Cerebellar cortex (tissue), 1 donor: ENCODE measurements around the gene TCHP.
"Not testable (repeated sequence)": the region's sequence is repeated elsewhere in the genome, so short reads cannot be mapped to it uniquely, and the experiment has no call there.

Source experiments
- DNase-seq: peaks from one replicate; pipeline ENCODE4 v3.0.0-alpha.2; 2015; ENCODE audit warnings: low spot score

The TCHP gene

GRCh38 chr12:109879351-109880042 lies 20.6 kb upstream of the TCHP start:
- no peak for DNase-seq

- DNase-seq, result peak; percentile 77
Measured at GRCh38 chr12:109880043-109880931, 19.8 kb upstream of the TCHP start, which contains the start of gene GLTP. Gene GLTP, minus strand, starts transcription at chr12:109880541. Its CDS starts 167 bp downstream, at chr12:109880374.

DNA sequence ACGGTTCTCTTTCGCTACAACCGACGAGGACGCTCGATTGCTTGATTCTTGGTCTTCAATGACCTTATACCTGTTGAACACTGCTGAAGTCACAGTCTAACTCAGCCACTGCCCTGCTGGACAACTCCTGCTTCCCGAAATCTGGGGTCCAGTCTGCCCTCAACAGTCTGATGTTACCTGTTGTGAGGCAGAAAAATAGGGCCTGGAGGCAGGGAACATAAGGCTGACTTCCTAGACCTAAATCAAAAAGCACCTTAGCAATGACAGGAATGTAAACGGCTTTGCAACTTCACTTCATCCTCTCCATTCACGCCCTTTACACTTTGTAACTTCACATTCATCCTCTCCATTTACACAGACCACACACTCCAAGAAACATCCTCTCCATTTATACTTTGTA lies 19.1 kb upstream of the TCHP start:
- DNase-seq, result no peak

- DNase-seq, result no peak
Measured at GRCh38 chr12:109881752-109882151, 18.3 kb upstream of the TCHP start.

- no peak for DNase-seq
Measured at GRCh38 chr12:109883461-109883860, 16.6 kb upstream of the TCHP start.

- no peak for DNase-seq
Measured at GRCh38 chr12:109885616-109886015, 14.5 kb upstream of the TCHP start.

DNA sequence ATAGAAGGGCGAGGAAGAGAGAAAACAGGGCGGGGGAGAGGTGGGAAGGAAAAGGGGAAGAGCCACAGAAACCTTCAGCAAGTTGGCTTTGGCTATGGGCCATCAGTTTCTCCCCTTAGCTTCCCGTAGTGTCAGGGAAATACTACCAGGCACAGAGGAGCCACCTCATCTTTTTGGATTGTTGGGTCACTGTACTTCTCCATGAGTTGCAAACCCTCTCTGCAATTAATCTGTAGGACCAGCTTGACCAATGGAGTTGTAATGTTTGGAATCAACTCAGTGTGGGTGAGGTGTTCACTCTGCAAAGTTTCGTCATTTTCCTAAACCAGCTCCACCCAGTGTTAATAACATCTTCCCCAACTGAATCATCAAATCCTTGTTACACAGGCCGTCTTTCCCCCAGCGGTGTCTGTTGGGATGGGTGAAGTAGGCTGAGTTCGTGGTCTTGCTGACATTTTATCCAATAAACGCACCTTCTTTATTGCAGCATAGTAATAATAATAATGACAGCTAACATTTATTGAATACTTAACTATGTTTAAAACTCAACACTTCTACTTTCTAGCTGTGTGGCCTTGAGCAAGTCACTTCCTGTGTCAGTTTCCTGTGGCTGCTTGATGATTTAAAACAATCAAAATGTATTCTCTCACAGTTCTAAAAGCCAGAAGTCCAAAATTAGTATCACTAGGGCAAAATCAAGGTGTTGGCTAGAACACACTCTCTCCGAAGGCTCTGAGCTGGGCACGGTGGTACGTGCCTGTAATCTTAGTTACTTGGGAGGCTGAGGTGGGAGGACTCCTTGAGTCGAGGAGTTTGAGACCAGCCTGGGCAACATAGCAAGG lies 11.7 kb upstream of the TCHP start:
- DNase-seq, result no peak

GRCh38 chr12:109890620-109891170 lies 9.4 kb upstream of the TCHP start:
- no peak for DNase-seq

DNA sequence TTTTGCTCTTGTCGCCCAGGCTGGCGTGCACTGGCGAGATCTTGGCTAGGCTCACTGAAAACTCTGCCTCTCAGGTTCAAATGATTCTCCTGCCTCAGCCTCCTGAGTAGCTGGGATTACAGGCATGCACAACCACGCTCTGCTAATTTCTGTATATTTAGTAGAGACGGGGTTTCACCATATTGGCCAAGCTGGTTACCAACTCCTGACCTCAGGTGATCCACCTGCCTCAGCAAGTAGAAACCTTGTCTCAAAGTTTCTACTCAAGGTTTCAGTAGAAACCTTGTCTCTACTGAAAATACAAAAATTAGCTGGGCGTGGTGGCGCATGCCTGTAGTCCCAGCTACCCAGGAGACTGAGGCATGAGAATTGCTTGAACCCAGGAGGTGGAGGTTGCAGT lies 8.3 kb upstream of the TCHP start:
- not testable (repeated sequence) for DNase-seq

DNA sequence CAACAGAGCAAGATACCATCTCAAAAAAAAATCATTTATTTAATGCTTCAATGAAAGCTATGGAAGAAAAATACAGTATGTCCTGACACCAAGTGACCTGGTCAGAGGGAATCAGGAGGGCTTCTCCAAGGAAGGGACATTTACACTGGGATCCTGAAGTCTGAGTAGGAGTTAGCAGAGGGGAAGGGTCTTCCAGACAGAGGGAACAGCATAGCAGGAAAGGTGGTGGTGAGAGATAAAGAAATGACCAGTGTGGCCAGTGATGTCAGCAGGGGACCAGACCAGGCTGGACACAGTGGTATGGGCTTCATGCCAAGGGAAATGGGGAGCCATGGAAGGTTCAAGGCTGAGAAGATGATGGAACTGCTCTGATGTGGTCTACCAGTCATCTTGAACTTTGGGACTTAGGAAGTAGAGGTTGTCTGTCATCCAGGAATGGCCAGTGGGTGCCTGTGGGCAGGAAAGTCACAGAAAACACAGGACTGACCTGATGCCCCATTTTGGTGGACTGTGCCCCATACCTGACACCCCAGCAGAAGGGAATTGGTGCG lies 7.8 kb upstream of the TCHP start:
- DNase-seq, result no peak

DNA sequence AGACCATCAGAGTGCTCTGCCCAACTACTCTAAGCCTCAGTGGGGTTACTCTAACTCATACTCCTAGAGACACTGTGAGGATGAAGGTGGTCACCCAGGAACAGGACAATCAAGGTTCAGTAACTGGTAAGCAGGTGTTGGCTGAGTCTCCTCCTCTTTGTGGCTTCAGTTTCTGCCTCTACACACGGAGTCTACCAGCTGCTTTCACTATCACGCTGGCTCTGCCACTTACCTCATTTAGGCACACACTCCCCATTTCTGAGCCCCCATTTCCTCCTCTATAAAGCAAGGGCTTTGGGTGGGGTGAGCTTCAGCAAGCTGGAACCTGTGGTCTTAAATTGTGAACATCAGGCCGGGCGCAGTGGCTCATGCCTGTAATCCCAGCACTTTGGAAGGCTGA lies 7.3 kb upstream of the TCHP start:
- DNase-seq, result no peak

GRCh38 chr12:109893261-109893995 lies 6.6 kb upstream of the TCHP start:
- no peak for DNase-seq

DNA sequence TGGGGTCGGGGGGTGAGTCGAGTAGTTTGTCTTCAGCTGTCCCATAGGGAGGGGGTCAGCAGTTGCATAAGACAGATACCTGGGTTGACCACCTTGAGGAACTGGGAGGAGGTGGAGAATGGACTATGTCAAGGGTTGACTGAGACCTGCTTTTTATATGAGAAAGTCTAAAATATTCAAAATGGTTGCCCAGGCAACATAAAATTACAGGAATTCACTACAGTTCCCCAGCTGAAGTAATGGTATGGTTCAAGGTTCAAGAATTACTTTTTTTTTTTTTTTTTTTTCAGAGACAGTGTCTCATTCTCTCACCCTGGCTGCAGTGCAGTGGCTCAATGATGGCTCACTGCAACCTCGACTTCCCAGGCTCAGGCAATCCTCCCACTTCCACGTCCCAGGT lies 5.1 kb upstream of the TCHP start:
- DNase-seq, result no peak

DNA sequence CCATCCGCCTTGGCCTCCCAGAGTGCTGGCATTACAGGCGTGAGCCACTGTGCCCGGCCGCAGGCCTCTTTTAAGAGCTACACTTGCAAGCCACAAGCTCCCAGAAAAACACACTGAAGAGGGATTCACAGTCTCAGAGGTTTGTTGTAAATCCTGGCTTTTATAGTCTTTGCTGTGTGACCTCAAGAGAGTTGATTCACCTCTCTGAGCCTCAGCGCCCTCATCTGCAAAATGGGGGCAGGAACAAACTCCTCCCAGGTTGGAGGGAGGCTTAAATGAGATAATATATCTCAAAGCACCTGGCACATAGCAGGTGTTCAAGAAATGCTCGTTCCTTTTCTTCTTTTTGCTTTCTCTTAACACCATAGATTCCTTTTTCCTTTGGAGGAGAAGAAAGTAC lies 3.9 kb upstream of the TCHP start:
- no peak for DNase-seq

DNA sequence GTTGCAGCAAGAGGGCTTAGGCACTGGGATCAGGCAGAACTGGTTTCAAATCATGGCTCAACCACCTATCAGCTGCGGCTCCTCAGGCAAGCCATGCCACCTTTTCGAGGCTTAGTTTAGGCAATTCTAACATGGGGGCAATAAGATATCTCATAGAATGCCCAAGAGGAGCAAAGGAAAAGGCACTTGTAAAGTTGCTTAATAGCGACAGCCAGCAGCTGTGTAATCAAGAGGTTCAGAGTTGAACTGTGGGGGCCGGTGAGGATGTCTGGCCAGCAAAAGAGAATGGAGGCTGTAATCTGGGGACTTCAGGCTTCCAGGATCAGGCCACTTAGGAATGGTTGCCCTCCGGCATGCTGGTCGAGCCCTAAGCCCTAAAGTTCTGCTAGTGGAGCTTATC lies 3.0 kb upstream of the TCHP start:
- DNase-seq, result no peak

DNA sequence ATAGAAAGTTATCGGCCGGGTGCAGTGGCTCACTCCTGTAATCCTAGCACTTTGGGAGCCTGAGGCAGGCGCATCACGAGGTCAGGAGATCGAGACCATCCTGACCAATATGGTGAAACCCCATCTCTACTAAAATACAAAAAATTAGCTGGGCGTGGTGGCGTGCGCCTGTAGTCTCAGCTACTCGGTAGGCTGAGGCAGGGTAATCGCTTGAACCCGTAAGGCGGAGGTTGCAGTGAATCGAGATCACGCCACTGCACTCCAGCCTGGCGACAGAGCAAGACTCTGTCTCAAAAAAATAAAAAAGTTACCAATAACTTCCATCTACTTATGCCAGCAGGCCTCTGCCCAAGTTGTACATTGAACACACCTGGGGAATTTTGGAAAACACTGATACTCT lies 729 bp upstream of the TCHP start:
- DNase-seq, result not testable (repeated sequence)

- no peak for DNase-seq
Measured at GRCh38 chr12:109900752-109901580, 892 bp downstream of the TCHP start.

DNA sequence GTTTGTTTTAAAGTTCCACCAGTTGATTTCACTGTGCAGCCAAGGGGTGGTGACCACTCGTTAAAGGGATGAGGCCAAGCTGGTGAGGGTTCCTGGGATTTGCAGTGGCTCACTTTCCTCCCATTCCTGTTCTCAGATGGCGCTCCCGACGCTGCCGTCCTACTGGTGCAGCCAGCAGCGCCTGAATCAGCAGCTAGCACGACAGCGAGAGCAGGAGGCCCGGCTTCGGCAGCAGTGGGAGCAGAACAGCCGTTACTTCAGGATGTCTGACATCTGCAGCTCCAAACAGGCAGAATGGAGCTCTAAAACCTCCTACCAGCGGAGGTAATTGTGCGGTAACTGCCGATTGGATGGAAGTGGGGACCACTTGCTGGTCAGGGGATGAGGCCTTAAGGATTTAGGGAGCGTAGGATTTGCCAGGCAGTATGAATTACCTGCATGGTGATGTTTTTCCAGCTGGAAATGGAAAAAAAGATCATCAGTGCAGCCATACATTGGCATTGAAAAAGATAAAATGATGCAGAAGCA lies 2.9 kb downstream of the TCHP start:
- no peak for DNase-seq

GRCh38 chr12:109905301-109905700 lies 5.2 kb downstream of the TCHP start:
- DNase-seq, result no peak
